Right cardiac atrium (tissue), 5 donors: Measurements from ENCODE around the gene CPVL. TPM values are rescaled to one million over a fixed set of nuclear protein-coding genes. Genes with fewer than 3 reads are reported as not detected.
A peak's percentile ranks its signal among the peaks of the same experiment; 100 is the strongest.

ENCODE experiments used
- ATAC-seq, 2 donors: fragments of 200-7000 bp; cut with Tn5 transposase; one replicate each; pipeline versions ENCODE4 v1.8.0 to v1.9.1; 2020; ENCODE audit warnings: moderate library complexity in 2 of 2, mild to moderate bottlenecking in 1 of 2
- DNase-seq, 3 donors: peaks; one replicate each; pipeline ENCODE4 v3.0.0-alpha.2; 2020
- H3K27ac ChIP-seq: one replicate; pipeline ENCODE4 v1.5.1; 2013; ENCODE audit warnings: mild to moderate bottlenecking, low read length, control low read depth, moderate library complexity
- H3K27me3 ChIP-seq: one replicate; pipeline ENCODE4 v1.6.1; 2013; ENCODE audit not compliant: control insufficient read depth, insufficient read depth
- H3K4me1 ChIP-seq: one replicate; pipeline ENCODE4 v1.6.1; 2013; ENCODE audit warnings: low read length; ENCODE audit not compliant: control insufficient read depth, insufficient read depth
- H3K4me3 ChIP-seq: one replicate; pipeline ENCODE4 v1.5.1; 2013; ENCODE audit warnings: low read length, control low read depth
- H3K9me3 ChIP-seq: one replicate; pipeline ENCODE4 v1.6.1; 2013; ENCODE audit warnings: low read length; ENCODE audit not compliant: control insufficient read depth
- WGBS: extraction: QIAGEN DNeasy Blood & Tissue Kit; methylation state at CpG from one replicate; pipeline ENCODE4 v1.1.7; 2013; 5-methylcytosine and 5-hydroxymethylcytosine counted together
- intact Hi-C, 4 donors: fragments of 100-400 bp; cut with DNase I; formaldehyde crosslinking; loops; one replicate each; pipeline versions ENCODE4 v1.11.0 to v1.14.0; 2022 to 2023
- polyA plus RNA-seq: library from polyadenylated mRNA; stranded (reverse); fragments of 200-250 nt; gene quantifications from one replicate; pipeline ENCODE4 v1.2.3, GENCODE V29; 2013
- total RNA-seq, 4 donors: library from RNA; stranded (reverse); fragmentation: NEBNext Ultra II Directional; extraction: Animal tissue kit (Norgen Biotek cat#: 25700); gene quantifications; one replicate each; pipeline ENCODE4 v1.2.1, GENCODE V29; 2021
- donor health status: healthy with polysubstance abuse.
- donor health status: DM: no; HTN: yes; CAD: no.
- donor health status: DM: no; HTN: no; CAD: no.
- donor health status: DM: no; HTN: yes; CAD: no; lungs with severe emphysema.
- donor health status: DM: yes; HTN: yes; CAD: no.

Gene CPVL
- total and polyA plus RNA-seq, 5 donors: 3.2 to 14.4 (median 10.4) TPM

DNA sequence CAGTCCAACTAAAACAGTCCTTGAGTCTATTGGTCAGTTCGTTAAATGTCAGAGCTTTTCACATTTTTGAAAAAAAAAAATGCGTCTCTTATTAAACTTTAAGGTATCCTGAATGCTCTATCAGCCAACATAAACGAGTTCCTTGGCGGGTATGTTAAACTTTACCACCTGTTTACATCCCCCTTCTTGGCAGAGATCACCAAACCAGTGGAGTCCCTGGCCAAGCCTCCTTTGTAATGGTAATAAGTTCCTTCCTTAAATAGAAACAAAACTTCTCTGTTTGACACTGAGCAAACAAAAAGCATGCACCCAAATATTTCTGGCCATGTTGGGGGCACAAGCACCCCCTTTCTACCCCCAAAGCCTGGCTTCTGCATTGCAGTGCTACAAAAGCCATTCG, 191.4 kb downstream of the CPVL start:
- ATAC-seq (no peak), DNase-seq (no peak)
- Histone ChIP-seq H3K4me1 (peaks cover 6% of the 10 kb centered on the region), H3K4me3 (no peak overlapping the region), H3K27me3 (no peaks in the 10 kb centered on the region), H3K9me3 (no peaks in the 10 kb centered on the region), H3K27ac (no peak overlapping the region)
- 65% methylated on average over 5 of the region's 5 CpGs for WGBS
- intact Hi-C loops: loop anchor here in 2 of 4 donors (5.0 to 10.0 kb wide), 3 partner anchors 60 to 150 kb away; no protein-coding TSS in a partner anchor

DNA sequence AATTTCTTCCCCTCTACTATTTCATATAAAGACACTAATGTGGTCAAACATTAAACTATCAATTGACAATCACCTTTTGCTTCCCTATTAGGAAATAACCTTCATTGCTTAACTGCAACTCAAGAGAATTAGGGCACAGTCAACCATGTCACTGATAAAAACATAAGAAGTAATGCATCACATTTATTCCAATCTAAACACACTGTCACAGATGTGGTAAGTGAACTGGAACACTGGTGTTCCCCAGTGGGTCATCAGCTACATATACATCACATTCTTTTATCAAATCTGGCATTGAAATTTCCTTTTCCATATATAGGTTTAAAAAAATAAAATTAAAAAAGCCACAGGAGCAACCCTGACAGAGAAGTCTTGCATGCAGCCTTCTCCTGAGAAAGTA, 191.9 kb downstream of the CPVL start:
- no peaks in the 10 kb centered on the region for H3K27me3 ChIP-seq

DNA sequence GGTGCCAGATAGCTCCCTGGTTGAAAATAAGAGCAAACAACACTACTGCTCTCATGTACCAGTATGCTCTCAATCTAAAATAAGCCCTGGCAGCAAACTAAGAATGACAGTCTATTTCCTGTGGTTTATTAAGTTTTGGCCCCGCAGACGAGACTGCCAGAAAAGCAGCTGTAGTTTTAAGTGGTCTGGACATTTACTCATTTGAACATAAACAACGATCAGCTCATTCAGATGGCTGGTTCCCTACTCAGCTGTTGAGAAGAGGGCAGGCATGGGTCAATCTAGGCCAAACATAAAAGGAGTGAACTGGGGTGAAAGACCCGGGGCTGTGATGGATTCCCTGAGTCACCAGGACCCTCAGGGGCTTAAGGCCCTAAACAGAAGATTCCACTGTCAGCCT, 192.7 kb downstream of the CPVL start:
- intact Hi-C loops: loop anchor here in 2 of 4 donors (10.0 kb wide), 2 partner anchors 61 to 151 kb away; no protein-coding TSS in a partner anchor
- Histone ChIP-seq H3K4me1 (peaks cover 6% of the 10 kb centered on the region), H3K4me3 (no peak overlapping the region), H3K27ac (peak overlapping the region; percentile 5), H3K9me3 (no peaks in the 10 kb centered on the region), H3K27me3 (no peaks in the 10 kb centered on the region)
- DNase-seq (no peak), ATAC-seq (no peak)
- WGBS: 12% methylated on average over 4 of the region's 4 CpGs

More for the DNA sequence above, 191.9 kb downstream of the CPVL start:
- Histone ChIP-seq H3K27ac (no peak overlapping the region), H3K9me3 (no peaks in the 10 kb centered on the region), H3K4me3 (no peak overlapping the region), H3K4me1 (peaks cover 6% of the 10 kb centered on the region)
- DNase-seq: no peak
- no peak for ATAC-seq
- intact Hi-C loops: loop anchor here in 2 of 4 donors (10.0 kb wide), 2 partner anchors 60 to 150 kb away; no protein-coding TSS in a partner anchor

Other genes with a start within 250 kb of the CPVL start
- gene TRIL, start 188.2 kb downstream of the CPVL start, total RNA-seq: 1 to 10 TPM; 1.3 to 2.9 (median 2.5) TPM
- 0.84 TPM for gene TRIL, start 188.2 kb downstream of the CPVL start, polyA plus RNA-seq
- gene CHN2, start 48.2 kb upstream of the CPVL start, total RNA-seq: 1 to 10 TPM; 2.8 to 6.4 (median 4.5) TPM
- 2.0 TPM for gene CHN2, start 48.2 kb upstream of the CPVL start, polyA plus RNA-seq